Spleen (tissue), 11 donors: ENCODE results near the gene STARD4. TPM values are rescaled to one million over a fixed set of nuclear protein-coding genes. Genes with fewer than 3 reads are reported as not detected.

Source experiments
- DNase-seq: peaks from one replicate; pipeline ENCODE4 v3.0.0-alpha.2; 2020
- H3K27ac ChIP-seq, 8 donors: fragments of 200-600 bp; sonication (generic) in 7 of 8; 1 replicate in 4 of 8; 2 replicates in 4 of 8; pipeline versions ENCODE4 v1.5.0 to v1.8.0; 2016 to 2021; ENCODE audit warnings: inconsistent platforms in 4 of 8, mild to moderate bottlenecking in 4 of 8, moderate library complexity in 1 of 8
- H3K27me3 ChIP-seq, 7 donors: fragments of 200-600 bp; sonication (generic) in 6 of 7; replicated peaks in 1 of 7; 1 replicate in 4 of 7; 2 replicates in 3 of 7; pipeline versions ENCODE4 v1.5.0 to v1.8.0; 2016 to 2021; ENCODE audit warnings: inconsistent platforms in 3 of 7, mild to moderate bottlenecking in 1 of 7
- H3K36me3 ChIP-seq, 6 donors: fragments of 200-600 bp; sonication (generic) in 5 of 6; 1 replicate in 4 of 6; 2 replicates in 2 of 6; pipeline versions ENCODE4 v1.5.0 to v1.8.0; 2016 to 2021; ENCODE audit warnings: inconsistent platforms in 2 of 6
- H3K4me1 ChIP-seq, 6 donors: fragments of 200-600 bp; sonication (generic) in 5 of 6; 1 replicate in 3 of 6; 2 replicates in 3 of 6; pipeline versions ENCODE4 v1.5.0 to v1.8.0; 2016 to 2021; ENCODE audit warnings: inconsistent platforms in 3 of 6
- H3K4me3 ChIP-seq, 8 donors: fragments of 200-600 bp; sonication (generic) in 7 of 8; 1 replicate in 4 of 8; 2 replicates in 4 of 8; pipeline versions ENCODE4 v1.5.0 to v1.8.0; 2016 to 2021; ENCODE audit warnings: inconsistent platforms in 4 of 8, mild to moderate bottlenecking in 4 of 8, moderate library complexity in 2 of 8
- H3K9me3 ChIP-seq, 8 donors: fragments of 200-600 bp; sonication (generic) in 7 of 8; 1 replicate in 4 of 8; 2 replicates in 4 of 8; pipeline versions ENCODE4 v1.5.0 to v1.8.0; 2016 to 2021; ENCODE audit warnings: inconsistent platforms in 4 of 8
- POLR2A ChIP-seq, 3 donors: fragments of 450-650 bp; IDR thresholded peaks; one replicate each; pipeline ENCODE4 v1.5.1; 2017; ENCODE audit warnings: antibody characterized with exemption in 3 of 3, mild to moderate bottlenecking in 1 of 3
- POLR2AphosphoS5 ChIP-seq, 3 donors: sonication (generic); formaldehyde crosslinking; IDR thresholded peaks; one replicate each; pipeline ENCODE4 v1.5.1; 2017; ENCODE audit warnings: antibody characterized with exemption in 3 of 3
- WGBS, 5 donors: extraction: QIAGEN DNeasy Blood & Tissue Kit in 3 of 5; methylation state at CpG; one replicate each; pipeline versions ENCODE4 v1.1.5 to v1.1.7; 2013 to 2018; 5-methylcytosine and 5-hydroxymethylcytosine counted together
- intact Hi-C: fragments of 100-400 bp; cut with DNase I; formaldehyde crosslinking; loops from one replicate; pipeline ENCODE4 v1.15.0; 2023; ENCODE audit warnings: low total_unique reads
- polyA plus RNA-seq, 3 donors: library from polyadenylated mRNA; stranded (reverse); fragments of 200-250 nt; gene quantifications; one replicate each; pipeline ENCODE4 v1.2.1, GENCODE V29; 2013
- total RNA-seq, 7 donors: library from RNA; depleted of rRNA in 3 of 7; stranded (reverse); fragments of >200 nt in 3 of 7; fragmentation: NEBNext Ultra II Directional in 4 of 7; extraction: Animal tissue kit (Norgen Biotek cat#: 25700) in 4 of 7; gene quantifications; one replicate each; pipeline versions ENCODE4 v1.1.0 to v1.2.1, GENCODE V29; 2016 to 2021
- TF ChIP-seq, protein P1 (sequence below), 11 experiments: fragments of 200-600 bp in 7 of 11; fragments of 450-650 bp in 4 of 11; sonication (generic) in 4 of 11; IDR thresholded peaks in 8 of 11; conservative IDR thresholded peaks in 3 of 11; 1 replicate in 7 of 11; 2 replicates in 4 of 11; pipeline versions ENCODE4 v1.4.0 to v1.8.0; 2016 to 2021; ENCODE audit warnings: antibody characterized with exemption in 11 of 11, inconsistent platforms in 4 of 11, mild to moderate bottlenecking in 1 of 11
- donor health status: healthy with polysubstance abuse.
- donor health status: DM: no; HTN: no; CAD: no; lungs with moderate emphysema.
- donor health status: DM: no; HTN: no; CAD: no.
- donor health status: Bipolar disorder and iron deficiency.
- donor health status: healthy.
- donor health status: DM: no; HTN: no; CAD: no.
- donor health status: DM: yes; HTN: yes; CAD: no.

STARD4 gene
- total and polyA plus RNA-seq, 10 donors = 5.7 to 36.7 (median 24.6) TPM

DNA sequence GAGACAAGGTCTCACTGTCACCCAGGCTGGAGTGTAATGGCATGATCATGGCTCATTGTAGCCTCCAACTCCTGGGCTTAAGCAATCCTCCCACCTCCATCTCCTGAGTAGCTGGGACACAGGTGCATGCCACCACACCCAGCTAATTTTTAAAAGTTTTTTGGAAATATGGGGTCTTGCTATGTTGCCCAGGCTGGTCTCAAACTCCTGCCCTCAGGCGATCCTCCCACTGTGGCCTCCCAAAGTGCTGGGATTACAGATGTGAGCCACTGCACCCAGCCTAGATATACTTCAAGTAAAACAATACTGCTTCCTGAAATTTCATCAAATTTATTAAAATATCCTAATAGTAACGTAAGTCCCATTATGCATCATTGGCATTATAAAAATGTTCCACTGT, 33.4 kb downstream of the STARD4 start:
- Histone ChIP-seq H3K27me3 (no peaks in the 10 kb centered on the region), H3K27ac (no peak overlapping the region), H3K9me3 (no peaks in the 10 kb centered on the region), H3K4me1 (no peaks in the 10 kb centered on the region), H3K4me3 (no peak overlapping the region), H3K36me3 (peaks cover 0 to 8% (median 0%) of the 10 kb centered on the region in 6 donors)
- no peak for DNase-seq
- TF ChIP-seq POLR2AphosphoS5 (IDR thresholded peaks at IDR 0.05) = no peak
- TF ChIP-seq POLR2A (IDR thresholded peaks at IDR 0.05) = no peak
- TF ChIP-seq, protein P1, sequence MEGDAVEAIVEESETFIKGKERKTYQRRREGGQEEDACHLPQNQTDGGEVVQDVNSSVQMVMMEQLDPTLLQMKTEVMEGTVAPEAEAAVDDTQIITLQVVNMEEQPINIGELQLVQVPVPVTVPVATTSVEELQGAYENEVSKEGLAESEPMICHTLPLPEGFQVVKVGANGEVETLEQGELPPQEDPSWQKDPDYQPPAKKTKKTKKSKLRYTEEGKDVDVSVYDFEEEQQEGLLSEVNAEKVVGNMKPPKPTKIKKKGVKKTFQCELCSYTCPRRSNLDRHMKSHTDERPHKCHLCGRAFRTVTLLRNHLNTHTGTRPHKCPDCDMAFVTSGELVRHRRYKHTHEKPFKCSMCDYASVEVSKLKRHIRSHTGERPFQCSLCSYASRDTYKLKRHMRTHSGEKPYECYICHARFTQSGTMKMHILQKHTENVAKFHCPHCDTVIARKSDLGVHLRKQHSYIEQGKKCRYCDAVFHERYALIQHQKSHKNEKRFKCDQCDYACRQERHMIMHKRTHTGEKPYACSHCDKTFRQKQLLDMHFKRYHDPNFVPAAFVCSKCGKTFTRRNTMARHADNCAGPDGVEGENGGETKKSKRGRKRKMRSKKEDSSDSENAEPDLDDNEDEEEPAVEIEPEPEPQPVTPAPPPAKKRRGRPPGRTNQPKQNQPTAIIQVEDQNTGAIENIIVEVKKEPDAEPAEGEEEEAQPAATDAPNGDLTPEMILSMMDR (IDR thresholded peaks at IDR 0.05 in 8 of 11, conservative IDR thresholded peaks at IDR 0.05 in 3 of 11) = no peak
- 91 to 99% (median 98%) methylated on average over 2 of the region's 2 CpGs for whole genome bisulfite sequencing, 5 donors
- intact Hi-C loops = no loop called here

DNA sequence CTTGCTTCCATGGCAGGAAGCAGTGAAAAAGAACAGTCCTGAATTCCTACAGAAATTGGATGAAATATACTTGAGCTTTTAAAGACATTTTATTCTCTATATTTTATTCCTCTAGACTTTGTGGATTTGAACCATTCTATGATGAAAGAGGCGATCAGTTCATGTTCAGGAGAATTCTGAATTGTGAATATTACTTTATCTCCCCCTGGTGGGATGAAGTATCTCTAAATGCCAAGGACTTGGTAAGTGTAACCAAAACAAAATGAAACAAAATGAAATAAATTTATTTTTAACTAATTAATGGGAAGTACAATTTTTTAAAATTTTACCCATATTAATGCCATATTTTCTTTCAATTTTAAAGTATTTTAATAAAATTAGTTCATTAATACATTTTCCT, 34.1 kb downstream of the STARD4 start:
- no peak for DNase-seq
- peaks cover 0 to 5% (median 0%) of the 10 kb centered on the region in 6 donors for H3K36me3 ChIP-seq
- intact Hi-C loops = no loop called here
- 81 to 98% (median 88%) methylated on average over 1 of the region's 1 CpG for WGBS, 5 donors
- no peaks in the 10 kb centered on the region for H3K4me1 ChIP-seq
- no peak overlapping the region for H3K4me3 ChIP-seq
- H3K27me3 ChIP-seq = no peaks in the 10 kb centered on the region
- H3K9me3 ChIP-seq = no peaks in the 10 kb centered on the region
- TF ChIP-seq POLR2A (IDR thresholded peaks at IDR 0.05) (no peak), POLR2AphosphoS5 (IDR thresholded peaks at IDR 0.05) (no peak)
- TF ChIP-seq, protein P1 (IDR thresholded peaks at IDR 0.05 in 8 of 11, conservative IDR thresholded peaks at IDR 0.05 in 3 of 11) = no peak
- H3K27ac ChIP-seq = no peak overlapping the region

DNA sequence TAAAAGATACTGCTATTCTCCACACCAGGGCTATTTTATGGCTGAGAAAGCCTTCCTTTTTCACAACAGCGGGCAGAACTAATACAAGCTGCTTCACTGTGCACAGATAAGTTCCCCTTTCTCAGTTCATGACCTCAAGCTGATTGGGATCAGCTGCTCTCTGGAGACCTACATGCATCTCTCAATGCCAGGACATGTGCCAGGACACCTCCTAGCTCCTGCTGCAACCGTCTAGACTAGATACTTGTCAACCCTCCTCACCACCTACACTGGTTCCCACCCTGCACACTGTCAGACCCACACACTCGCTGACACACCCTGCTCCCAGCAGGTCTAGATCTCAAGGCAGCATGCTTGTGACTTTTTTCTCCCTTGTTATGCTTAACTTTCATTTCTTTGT, 39.8 kb downstream of the STARD4 start:
- no peak overlapping the region for H3K4me3 ChIP-seq

DNA sequence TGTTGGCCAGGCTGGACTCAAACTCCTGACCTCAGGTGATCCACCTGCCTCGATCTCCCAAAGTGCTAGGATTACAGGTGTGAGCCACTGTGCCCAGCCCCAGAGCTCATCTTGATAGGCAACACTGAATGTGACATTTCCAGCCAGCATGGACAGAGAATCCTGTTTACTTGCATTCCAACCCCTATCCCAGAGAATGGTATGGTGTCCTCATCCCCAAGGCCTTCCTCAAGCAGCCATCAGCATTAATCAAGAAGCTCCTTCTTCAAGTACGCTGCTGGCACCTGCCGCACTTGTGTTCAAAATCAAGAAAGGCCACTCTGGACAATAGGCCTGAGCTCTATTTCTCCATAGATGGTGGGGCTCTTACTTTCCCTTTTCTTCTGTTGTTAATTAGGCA, 40.2 kb downstream of the STARD4 start:
- no peaks in the 10 kb centered on the region for H3K27me3 ChIP-seq
- H3K4me1 ChIP-seq = no peaks in the 10 kb centered on the region
- intact Hi-C loops = no loop called here
- DNase-seq = no peak
- no peak overlapping the region for H3K4me3 ChIP-seq
- TF ChIP-seq POLR2A (IDR thresholded peaks at IDR 0.05) (no peak), POLR2AphosphoS5 (IDR thresholded peaks at IDR 0.05) (no peak)
- TF ChIP-seq, protein P1 (IDR thresholded peaks at IDR 0.05 in 8 of 11, conservative IDR thresholded peaks at IDR 0.05 in 3 of 11) = no peak
- H3K9me3 ChIP-seq = no peaks in the 10 kb centered on the region
- WGBS, 5 donors = 91 to 96% (median 91%) methylated on average over 3 of the region's 3 CpGs
- peak overlapping the region in 2 of 8 donors; percentile 13 to 26 for H3K27ac ChIP-seq
- no peaks in the 10 kb centered on the region for H3K36me3 ChIP-seq

More for the DNA sequence above, 39.8 kb downstream of the STARD4 start:
- Histone ChIP-seq H3K9me3 (no peaks in the 10 kb centered on the region), H3K27me3 (no peaks in the 10 kb centered on the region), H3K36me3 (no peaks in the 10 kb centered on the region), H3K4me1 (no peaks in the 10 kb centered on the region), H3K27ac (peak overlapping the region in 2 of 8 donors; percentile 13 to 26)
- TF ChIP-seq, protein P1 (IDR thresholded peaks at IDR 0.05 in 8 of 11, conservative IDR thresholded peaks at IDR 0.05 in 3 of 11) = no peak
- TF ChIP-seq POLR2A (IDR thresholded peaks at IDR 0.05) (no peak), POLR2AphosphoS5 (IDR thresholded peaks at IDR 0.05) (no peak)
- DNase-seq = no peak
- intact Hi-C loops = no loop called here
- WGBS, 5 donors = 50 to 61% (median 58%) methylated on average over 3 of the region's 3 CpGs
